Fibroblast of upper back skin (primary cell): ENCODE results near the gene ZFAND3.

Experiments used
- DNase-seq: peaks from one replicate; pipeline ENCODE4 v3.0.0-alpha.2; 2013

ZFAND3 gene

DNA sequence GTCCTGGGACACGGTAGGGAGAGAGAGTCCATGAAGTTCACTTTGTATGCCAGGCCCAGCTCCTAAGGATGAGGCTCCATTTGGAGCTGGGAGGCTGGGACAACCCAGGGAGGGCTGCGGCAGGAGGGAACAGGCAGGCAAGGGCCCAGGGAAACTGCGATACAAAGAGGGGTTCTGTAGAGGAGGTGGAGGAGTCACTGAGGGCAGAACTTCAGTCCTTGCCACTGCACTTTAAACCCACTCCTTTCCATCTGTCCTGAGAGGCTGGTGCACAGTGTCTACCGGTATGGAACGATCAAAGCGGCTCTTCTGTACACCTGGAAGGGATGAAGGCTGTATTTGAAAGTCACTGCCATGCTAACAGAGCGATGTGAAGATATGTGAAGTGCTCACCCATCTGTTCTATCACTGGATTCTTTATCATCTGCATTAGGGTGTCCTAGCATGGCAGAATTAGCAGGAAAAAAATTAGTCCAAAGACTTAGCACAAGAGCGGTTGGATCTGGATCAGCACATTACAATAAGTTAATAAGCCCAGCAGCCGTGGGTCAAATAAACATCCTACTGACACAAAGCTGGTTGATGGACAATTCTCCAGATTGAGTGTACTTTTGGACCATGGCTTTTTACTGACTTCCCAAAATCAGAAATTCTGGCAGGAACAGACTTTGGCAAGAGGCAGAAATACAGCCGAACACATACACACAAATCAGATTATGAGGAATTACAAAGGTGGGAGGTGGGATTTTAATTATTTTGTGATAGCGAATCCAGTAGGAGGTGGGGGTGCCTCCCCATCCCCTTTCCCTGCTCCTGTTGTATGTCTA lies 20.9 kb upstream of the ZFAND3 start:
- no peak for DNase-seq

DNA sequence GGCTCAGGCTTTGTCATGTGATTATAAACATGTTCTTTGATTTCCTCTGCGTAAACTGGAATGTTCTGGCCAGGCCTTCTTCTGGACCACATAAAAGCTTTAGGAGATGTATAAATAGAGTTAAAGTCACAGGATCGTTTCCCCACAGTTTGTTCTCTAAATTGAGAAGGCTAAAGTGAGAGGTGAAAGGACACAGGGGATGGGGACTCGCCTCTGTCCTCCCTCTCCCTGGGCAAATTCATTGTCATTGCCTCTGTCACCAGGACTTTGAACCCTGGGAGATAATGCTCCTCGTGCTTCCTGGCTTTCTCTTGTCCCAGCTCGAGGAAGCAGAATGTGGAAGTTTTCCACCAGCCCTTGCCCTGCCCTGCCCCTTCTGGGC lies 20.3 kb upstream of the ZFAND3 start:
- DNase-seq, result no peak

DNA sequence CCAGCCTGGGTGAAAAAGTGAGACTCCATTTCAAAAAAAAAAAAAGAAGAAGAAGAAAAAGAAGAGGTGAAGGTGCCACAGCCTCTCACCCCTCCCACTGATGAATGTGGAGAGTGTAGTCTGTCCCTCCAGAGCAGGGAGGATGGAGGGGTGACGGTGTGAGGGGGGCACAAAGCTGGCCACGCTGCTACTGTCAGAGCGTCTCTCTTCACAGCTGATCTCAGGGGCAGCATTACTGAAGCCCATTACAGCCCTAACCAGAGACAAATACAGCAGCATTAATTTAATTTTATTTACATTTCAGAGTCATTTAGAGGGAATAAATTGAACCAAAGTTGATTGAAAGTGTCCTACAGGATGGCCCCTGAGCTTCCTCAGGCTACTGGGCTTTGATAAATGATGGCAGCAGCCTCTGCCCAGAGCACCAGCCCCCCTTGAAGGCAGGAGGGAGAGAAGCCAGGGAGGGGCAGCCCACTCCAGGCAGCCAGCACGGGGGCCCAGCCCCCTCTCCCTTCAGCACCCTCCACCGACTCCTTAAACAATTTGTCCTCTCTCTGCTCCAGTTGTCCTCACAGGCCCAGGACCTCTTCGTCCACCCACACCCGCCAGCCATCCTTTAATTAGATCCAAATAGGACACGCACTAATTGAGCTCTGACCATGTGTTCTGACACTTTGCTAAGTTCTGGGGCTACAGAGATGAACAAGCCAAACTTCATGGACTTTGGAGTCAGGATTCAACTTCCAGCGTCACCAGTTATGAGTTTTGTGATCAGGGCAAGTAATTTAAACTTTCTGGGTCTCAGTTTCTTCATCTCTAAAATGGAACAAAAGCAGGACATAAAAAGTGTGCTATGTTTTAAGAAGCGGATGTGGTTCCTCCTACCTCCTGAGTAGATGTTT lies 18.6 kb upstream of the ZFAND3 start:
- DNase-seq, result no peak

DNA sequence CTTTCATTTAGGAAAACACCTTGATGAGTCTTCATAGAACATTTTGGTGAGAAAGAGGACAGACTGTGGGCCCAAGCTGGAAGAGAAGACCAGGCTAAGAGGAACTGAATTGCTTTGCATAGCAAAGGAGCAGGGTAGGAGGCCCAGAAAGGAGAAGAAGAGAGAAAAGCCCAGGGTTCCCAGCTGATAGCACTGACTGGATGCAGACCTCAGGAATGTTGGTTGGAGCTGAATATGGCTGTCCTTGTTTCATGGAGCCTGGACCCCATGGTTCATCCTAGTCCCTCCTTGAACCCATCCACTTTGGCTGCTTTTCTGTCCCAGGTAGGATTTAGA lies 18.0 kb upstream of the ZFAND3 start:
- no peak for DNase-seq

DNA sequence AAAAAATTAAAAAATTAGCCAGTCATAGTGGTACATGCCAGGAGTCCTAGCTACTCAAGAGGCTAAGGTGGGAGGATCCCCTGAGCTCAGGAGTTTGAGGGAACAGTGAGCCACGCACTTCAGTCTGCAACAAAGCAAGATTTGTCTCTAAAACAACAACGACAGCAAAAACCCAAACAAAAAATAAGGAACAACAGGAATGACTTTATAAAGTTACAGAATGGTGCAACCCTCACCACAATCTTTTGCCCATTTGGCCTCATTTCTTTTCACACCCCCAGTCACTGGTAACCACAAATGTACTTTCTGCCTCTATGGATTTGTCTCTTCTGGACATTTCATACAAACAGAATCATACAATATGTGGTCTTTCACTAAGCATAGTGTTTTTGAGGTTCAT lies 16.7 kb upstream of the ZFAND3 start:
- no peak for DNase-seq

DNA sequence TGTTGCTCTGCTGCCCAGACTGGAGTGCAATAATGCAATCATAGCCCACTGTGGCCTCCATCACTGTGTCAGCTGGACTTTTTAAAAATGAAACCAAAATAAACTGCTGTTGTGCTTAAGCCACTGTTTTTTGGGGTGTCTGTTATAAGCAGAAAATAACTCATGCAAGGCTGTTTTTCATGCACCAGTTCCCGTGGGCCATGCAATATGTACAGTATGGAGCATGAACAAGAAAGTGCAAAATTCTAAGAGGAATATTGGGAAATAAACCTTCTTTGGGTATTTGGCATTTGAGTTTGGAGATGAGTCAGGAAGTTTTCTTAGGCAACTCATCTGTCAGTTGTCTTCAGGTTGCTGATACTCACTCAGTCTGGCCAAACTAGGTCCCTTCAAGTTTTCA lies 14.9 kb upstream of the ZFAND3 start:
- no peak for DNase-seq

DNA sequence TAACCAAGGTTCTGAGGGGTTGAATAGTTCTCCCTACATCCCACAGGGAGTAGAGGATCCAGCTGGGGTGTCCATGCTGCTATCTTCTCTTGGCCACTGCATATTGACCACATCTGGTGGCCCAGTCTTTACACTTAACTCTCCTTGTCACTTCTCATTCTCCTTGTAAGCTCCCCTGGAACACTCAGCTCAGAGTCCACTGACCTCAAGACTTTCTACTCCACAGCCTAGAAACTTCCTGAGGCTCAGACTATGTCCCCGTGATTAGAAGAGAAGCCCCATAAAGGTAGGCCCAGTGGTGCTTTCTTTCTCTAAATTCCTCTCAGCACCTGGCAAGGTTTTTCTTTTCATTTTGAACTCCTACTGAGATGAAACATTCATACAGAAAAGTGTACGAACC lies 13.3 kb upstream of the ZFAND3 start:
- DNase-seq, result no peak

DNA sequence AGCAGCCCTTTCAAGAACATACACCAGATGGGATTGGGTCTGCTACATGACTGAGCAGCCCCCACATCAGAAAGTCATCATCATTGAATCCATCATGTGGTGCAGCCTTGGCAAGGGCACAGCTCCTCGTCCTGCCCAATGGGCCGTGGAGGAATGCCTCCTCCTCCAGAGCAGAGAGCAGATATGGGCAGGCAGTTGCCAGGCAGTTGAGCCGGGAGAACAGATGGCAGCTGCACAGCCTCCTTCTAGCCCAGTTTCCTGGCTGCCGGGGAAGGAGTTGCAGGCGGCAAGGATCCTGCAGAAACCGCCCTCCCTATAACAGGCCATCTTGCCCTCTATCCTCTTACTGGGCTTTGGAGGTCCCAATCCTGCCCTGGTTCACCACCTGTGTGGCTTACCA lies 11.9 kb upstream of the ZFAND3 start:
- no peak for DNase-seq

DNA sequence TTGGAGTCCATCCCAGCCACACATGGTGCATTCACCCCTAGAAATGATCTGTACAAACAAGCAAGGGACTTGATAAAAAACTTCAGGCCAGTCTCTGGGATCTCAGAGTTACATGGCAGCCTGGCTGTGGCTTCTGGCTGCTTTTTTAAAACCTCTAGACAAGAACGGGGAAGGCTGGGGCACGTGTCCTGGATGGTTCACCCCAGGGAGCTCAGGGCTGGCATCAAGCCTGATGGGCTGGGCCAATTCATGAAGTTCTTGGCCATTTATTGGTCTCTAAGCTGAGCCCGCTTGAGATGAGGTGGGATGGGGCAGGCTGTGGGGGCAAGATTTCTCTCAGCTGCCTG lies 10.4 kb upstream of the ZFAND3 start:
- DNase-seq, result no peak

DNA sequence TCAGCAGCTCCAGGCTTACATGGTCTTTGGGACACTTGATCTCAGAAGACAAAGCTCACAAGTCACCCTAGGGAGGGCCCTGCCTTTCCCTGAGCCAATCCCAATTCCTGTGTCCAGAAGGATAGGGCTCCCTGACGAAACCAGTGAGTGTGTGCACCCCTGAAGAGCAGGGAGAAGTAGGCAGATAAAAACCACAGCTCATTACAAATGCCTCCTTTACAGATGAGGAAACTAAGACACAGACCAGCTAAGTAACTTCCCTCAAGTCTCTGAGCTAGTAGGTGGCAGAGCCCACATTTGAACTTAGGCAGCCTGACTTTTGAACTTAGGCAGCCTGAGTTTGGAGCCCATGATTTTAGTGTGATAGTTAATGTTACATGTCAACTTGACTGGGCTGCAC lies 6.7 kb upstream of the ZFAND3 start:
- DNase-seq, result no peak

DNA sequence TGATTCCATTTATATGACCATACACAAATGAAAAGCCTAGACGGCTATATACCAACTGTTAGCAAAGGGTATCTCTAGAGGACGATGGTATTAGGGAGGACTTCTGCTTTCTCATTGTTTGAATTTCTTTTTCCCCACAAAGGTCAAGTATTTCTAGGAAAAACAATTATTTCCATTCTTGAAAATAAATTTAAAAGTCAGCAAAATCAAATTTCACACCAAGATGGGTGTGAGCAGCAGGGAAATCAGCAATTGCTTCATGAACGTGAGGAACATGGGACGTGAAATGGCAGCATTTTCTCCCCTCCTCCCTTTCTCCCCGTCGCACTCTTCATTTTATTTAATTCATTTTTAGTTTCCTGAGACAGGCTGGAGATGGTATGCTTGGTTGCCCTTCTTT lies 5.2 kb upstream of the ZFAND3 start:
- DNase-seq, result no peak

DNA sequence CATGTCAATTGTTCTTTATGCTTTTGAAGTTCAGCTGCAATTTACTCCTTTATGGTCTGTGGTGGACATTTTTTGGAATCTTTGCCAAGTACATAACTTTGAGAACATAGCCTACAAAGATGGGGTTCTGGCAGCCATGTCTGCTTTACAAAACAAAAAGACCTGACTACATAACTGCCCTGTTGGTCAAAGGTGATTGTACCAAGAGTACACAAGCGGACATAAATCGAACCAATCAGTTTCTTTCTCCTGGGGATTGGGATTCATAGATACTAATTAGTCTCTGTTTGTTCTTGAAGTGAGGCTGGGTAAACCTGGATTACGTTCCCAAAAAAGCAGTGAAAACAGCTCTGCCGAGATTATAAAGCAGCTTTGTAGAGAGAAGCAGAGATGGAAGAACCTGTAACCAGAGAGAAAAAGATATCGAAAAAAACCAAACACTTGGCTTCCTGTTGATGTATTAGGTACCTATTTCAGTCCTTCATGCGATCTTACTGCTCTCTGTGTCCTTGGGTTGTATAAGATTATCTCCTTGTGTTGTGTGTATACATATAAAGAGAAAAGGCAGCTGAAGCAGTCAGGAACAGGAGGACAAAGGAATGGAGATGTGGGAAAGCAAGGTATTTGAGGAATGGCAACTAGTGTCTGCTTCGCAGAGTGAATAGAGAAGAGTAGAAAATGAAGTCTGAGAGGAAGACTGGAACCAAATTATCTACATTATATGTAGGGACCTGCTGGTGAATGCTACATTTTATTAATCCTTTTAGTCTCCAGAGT lies 2.7 kb upstream of the ZFAND3 start:
- DNase-seq, result no peak

DNA sequence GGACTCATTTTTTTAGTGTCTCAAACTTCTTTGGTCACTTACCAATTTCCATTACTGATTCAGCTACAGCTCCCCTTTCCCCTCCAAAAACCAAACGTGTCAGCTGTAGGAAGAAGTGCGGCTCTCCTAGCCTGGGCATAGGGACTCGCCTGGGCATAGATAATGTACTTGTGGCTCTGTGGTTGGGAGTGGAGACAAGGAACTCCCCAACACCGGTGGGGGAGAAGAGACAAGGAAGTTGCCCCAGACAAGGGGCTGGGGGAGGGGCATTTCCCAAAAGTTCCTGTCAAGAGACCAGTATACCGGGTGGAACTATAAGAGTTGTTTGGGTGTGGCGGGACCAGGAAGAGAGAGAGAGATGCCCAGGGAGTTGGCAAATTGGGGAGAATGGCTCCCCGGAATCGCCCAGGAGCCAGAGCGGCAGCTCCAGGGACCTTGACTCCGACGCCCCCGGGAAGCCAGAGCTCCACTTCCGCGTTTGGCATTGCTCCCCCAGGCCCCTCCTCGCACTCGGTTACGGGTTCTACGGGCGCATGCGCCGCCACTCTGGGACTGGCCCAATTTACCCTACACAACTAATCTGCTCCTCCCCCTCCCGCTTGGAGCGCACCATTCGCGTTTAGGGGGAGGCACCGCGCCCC lies 871 bp upstream of the ZFAND3 start:
- peak; percentile 97 for DNase-seq

DNA sequence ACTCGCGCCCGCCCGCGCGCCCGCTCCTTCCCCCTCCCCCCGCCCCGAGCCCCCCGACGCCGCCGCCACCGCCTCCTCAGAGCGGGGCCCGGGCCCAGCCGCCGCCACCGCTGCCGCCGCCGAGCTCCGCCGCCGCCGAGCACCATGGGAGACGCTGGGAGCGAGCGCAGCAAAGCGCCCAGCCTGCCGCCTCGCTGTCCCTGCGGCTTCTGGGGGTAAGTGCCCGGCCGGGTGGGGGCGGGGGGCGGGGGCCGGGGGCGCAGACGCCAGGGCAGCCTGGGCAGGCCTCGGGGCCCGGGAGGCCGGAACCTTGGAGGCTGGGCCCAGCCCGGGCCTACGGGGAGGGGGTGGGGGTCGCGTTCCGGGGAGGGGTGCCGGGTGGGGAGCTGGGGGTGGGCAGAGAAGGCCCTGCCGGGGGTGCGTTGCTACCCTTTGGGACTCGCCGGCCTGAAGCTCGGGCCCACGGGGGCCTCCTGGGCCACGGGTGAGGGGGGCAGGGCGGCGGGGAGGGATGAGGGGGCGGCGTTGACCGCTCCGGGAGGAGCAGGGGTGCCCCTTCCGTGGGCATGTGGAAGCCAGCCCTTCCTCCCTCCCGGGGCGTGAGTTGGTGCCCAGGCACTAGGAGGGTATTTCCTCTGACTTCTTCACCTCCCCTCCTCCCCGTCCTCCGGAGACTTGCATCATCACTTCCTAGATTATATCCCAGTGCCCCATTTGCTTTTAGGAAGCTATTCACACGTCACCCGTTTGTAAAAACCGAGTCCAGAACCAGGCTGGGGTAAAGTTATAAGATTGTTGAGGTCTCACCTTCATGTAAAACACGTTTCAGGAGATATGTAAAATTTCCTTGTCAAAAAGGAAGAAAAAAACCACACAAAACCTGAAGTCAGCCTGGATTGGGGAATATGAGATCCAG lies 533 bp downstream of the ZFAND3 start:
- peak; percentile 68 for DNase-seq

DNA sequence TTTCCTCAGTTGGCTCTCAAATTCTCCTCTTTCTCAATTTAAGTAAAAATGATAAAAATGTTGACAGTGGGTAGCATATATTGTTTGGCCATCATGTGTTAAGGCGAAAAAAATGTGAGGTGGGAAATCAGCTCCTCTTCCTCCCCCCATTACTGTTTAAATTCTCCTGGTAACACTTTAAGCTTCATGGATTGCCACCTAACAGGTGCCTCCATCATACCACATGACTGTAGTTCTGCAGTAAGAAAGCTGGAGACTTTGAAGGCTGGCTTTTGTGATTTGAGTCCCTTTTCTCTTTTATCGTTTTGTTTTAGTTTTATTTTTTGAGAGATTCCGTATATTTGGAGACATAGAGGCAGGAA lies 1.2 kb downstream of the ZFAND3 start:
- DNase-seq, result no peak

DNA sequence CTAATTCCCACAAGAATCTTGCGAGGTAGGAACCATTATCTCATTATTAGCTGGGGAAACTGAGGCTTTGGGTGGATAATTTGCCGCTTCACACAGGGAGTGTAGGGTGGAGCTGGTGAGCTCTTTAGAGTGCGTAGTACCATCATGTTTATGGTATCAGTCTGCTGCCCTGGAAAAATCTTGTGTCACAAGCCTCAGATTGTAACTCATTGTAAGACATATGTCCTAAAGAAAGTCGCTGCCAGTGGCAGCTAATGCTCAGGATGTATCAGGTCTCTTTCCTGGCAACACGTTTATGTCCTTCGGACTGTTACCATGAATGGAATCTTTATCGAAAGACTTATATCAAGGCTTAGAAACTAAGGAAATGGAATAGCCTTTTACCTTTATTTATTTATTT lies 1.9 kb downstream of the ZFAND3 start:
- DNase-seq, result no peak

DNA sequence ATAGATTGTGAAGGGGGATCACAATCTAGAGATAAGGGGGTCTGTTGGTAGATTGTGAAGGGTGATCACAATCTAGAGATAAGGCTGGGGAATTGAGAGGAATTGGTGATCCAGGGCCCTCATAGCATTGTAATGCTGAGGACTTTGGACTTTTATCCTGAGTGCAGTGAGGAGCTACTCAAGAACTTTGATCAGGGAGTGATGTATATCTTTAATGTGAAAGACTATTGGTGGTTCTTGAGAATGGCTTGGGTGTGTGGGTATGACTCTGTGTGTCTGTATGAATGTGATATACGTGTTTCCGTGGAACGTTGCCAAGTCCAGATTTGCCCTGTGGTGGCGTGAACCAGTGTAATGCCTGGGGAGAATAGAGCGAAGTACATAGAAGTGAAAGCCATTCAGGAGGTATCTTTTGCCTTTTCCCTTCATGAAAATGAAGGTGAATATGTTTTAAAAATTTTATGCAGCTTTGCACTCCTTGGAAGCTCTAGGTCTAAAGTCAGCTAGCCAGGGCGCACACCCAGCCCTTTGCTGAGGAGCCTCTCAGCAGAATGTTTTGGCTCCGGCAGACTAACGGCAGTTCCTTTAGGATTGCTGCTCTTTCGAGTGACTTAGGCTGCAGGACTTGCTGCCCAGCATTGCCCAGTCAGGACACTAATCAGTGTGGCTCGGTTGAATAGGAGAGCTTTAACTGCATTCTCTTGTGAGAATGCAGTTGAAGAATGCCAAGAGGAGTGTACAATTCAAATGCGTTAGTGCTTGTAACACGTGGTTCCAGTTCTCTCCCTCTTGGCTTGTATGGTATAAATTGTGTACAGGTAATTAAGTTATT lies 3.5 kb downstream of the ZFAND3 start:
- DNase-seq, result peak; percentile 24

DNA sequence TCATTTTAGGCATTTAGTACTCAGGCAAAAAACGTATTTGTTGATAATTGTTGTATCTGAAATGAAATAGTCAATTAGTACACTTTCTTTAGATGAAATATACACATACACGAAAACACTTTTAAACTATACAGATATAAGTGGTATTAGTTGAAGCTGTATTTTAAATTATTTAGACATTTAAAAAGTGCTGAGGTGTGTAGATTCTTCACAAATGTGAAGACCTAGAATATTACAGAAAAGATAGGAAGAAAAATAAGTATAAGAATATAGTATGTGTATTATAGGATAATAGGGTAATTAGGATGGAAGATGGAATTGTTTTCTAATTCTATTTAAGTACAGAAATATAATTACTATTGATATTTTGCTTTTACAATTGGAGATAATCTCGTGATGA lies 4.6 kb downstream of the ZFAND3 start:
- no peak for DNase-seq

DNA sequence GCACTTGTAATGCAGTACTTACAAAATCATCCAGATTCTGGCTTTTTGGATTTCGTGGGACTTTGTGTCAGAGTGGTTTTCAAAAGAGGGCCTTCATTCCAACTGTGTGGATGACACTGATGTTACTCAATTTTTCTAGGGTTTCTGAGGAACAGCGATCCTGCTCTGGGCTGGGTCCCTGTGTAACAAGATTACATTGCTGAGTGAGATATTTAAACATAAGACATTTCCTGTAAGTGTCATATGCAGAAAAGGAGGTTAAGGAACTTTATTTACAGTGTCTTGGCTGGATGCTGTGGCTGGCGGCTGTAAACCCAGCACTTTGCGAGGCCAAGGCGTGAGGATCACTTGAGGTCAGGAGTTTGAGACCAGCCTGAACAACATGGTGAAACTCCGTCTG lies 6.7 kb downstream of the ZFAND3 start:
- no peak for DNase-seq

DNA sequence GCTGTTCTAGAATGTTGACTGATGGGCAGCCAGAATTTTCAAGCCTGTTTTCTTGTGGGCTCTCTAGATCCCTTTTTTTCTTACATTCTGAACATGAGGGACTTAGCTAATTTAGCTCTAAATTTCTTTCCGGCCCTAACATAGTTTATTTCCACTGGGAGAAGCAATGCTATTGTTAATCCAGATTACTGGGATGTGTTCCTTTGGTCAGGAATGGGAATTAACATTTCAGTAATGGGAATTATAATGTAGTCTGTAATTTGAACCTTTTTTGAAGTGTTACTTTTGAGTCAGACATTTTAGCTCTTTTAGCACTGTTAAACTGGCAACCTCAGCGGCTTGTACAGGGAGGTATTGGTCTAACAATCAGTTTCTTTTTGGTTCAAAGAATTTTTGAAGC lies 7.5 kb downstream of the ZFAND3 start:
- DNase-seq, result no peak

DNA sequence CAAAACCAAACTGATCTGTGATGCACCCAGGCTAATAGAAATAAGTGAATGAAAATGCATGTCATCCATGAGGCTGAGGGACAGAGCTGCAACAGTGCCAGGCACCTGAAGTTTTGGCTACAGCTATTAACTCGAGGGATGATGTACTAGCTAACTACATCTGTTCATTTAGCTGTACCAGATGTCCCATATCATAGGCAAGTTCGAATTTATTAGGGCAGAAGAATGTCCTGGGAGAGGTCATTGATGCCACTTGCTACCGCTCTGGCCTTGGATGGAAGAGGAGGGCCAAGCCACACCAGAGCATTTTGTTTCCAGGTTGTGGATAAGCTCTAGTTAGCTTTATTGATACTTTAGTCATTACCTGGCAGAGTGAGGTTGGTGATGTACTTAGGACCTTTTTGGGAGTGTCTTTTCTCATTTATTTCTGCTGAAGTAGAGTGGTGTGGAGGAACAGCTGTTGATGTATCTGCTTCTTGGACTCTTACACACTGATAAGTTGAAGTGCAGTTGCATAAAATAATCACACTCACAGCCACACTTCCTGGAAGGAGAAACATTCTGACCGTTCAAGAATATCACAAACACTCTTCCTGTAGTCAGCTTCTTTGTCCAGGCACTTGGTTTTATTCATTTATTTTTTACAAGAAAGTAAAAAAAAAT lies 8.2 kb downstream of the ZFAND3 start:
- DNase-seq, result no peak
